CD4-positive, alpha-beta T cell treated with Interleukin-15 for 1 hour (primary cell): ENCODE data around the gene TSHR.
"Not testable (repeated sequence)": the region's sequence is repeated elsewhere in the genome, so short reads cannot be mapped to it uniquely, and the experiment has no call there.

Experiments used
- DNase-seq: peaks from one replicate; pipeline ENCODE4 v3.0.0-alpha.2; 2020

Gene TSHR

DNA sequence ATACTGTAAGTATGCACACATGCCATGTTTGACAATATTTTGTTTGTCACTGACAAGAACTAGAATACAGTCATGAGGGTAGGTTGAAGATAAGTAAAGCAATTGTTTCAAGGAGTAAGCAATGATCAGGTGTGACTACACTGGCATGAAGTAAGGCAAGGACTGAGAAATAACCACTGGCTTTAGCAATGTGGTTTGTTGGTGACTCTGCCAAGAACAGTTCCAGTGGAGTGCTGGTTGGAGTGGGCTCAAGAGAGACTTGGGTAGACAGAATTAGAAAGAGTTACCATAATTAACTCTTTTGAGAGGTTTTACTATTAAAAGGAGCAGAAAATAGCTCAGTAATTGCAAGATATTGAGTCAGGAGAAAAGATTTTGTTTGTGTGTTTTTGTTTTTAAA, 135.7 kb downstream of the TSHR start:
- no peak for DNase-seq

DNA sequence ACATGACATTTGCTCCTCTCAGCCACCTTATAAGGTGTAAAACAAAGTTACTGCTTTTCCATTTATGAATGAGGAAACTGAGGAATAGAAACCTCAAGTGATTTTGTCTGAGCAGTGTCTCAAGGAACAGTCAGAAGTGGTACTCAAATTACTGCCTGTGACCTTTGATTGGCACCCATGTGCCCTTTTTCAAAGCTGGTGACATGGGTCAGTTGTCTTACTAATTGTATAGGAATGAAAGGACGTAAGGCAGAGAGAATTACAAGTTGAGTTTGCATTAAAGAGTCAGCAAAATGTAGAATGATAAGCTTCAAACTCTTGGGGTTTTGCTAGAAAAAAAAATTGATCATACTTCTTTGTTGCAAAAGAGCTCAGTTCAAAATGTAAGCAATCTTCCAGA, 136.2 kb downstream of the TSHR start:
- no peak for DNase-seq

DNA sequence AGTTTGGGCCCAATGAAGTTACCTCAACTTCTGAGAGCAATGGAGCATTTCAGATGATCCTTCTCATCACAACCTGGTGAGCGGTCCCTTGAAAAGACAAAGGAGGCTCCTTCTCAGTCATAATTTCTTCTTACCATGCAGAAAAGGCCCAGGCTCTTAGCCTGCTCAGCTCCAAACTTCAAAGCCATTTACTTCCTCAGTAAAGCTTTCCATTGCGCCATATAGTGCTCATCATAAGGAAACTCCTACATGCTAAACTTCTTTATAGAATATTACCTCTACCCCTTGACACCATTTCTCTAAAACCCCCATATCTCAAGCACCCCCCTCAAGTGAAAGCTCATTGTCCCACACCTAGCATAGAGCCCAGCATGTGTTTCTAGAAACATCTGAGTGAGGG, 138.2 kb downstream of the TSHR start:
- DNase-seq = no peak

DNA sequence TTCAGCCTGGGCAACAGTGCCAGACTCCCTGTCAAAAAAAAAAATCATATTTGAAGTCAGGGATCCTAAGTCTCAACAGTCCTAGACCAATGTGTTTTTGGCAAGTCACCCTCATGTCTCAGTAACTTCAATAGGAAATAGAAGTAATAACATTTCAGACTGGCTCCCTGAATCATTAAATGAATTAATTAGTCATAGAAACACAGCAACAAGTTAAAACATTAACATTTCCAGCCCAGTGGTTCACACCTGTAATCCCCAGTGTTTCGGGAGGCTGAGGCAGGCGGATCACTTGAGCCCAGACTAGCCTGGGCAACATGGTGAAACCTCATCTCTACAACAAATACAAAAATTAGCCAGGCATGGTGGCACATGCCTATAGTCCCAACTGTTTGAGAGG, 140.1 kb downstream of the TSHR start:
- DNase-seq = no peak

DNA sequence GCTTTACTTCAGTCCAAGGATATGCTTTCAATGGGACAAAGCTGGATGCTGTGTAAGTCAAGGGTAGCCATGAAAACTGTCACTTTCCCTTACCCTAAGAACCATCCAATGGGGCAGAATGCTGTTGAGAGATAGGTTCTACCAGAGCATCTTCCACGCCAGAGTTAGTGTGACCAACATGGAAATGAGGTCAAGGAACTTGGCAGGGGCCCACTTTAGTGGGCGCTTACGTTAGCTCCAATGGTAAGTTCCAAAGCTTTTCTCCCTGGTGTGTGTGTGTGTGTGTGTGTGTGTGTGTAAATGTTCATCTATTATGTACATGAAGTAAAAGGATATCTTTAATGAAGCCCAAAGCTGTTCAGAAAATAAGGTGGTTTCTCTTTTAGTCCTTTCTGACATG, 141.2 kb downstream of the TSHR start:
- DNase-seq = no peak

DNA sequence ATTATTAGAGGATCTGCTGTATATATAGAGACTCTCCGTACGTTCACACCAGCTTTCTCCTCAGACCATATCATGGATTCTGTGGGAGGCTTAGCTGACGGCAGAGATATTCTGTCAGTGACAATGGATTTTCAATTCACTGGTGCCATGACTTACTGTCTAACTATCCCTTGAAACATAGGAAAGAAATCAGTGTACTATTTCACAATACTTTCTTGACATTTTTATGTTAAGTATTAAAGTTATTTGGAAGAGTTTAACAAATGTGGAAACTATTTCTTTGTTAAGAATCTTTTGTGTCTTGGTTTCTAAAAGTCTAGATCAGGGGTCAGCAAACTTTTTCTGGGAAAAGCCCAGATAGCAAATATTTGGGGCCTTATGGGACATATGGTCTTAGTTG, 146.8 kb downstream of the TSHR start:
- DNase-seq = no peak

DNA sequence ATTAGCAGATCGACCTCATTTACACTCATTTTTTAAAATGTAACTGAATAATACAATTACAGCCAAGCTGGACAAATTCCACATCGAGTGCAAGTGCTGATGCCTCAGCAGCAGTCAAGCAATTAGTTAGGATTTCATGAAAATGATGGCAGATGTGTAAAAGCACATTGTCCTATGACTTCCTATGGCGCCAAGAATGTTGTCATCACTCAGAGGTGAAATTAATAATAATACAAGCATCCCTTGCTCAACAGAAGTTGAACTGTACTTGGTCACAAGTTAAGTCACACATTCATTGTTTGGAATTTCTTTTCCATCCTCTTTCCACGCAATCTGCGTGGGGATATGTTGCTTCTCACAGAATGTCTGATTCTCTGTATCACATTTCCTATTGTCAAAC, 148.0 kb downstream of the TSHR start:
- no peak for DNase-seq

DNA sequence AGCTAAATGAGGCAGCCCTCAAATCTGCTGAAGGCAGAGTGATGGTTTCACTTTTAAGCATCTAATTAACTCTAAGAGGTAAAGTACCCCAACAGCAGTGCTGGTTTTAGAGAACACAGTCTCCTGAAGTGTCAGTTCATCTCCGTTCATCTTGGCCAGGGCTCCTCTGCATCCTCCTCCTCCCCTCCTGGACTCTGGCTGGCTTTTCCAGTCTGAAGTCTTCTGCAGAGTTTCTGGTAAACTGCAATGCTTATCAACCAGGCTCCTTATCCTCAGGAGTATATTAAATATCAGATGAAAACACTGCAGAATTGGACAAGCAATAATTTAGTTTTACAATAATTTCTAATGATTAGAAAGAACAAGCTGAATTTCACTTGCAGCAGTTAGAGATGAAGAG, 150.0 kb downstream of the TSHR start:
- DNase-seq = no peak

DNA sequence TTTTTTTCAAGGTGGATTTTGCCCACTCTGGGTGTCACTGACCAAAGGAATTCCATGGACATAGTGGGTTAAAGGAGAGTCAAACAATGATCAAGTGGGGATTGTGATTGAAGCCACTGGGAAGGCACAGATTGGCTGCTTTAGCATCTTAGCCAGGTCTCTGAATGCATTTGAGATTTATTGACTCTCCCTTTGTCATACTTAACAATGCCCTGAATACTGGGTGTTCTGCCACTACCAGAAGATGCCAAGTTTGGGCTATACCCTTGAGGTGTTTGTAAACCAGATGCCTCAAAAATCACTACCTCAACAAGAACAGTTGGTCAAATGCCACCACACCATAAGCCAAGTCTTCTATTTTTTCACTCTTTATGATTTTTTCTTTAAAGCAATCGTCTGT, 150.5 kb downstream of the TSHR start:
- no peak for DNase-seq

DNA sequence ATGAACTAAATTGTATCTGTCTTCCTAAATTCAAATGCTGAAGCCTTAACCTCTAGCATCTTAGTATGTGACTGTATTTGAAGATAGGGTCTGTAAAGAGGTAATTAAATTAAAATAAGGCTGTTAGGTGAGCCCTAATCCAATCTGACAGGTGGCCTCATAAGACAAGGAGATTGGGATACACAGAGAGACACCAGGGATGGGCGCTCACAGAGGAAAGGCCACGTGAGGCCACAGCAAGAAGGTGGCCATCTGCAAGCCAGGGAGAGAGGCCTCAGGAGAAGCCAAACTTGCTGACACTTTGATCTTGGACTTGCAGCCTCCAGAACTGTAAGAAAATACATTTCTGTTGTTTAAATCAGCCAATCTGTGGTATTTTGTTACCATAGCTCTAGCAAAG, 154.8 kb downstream of the TSHR start:
- DNase-seq = no peak

DNA sequence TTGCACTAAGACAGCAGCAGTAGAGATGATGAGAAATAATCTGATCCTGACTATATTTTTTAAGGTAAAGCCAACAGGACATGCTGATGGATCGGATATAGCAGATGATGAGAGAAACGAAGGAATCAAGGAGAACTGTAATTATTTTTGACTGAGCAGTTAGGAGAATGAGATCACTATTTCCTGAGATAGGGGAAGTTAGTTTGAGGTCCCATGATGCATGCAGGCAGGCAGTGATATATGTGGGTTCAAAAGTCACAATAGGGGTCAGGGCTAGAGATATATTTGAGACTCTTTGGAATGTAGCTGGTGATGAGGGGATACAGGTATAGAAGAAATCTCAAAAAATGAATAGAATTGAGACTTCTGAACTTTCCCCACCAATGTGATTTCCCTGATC, 157.8 kb downstream of the TSHR start:
- no peak for DNase-seq

DNA sequence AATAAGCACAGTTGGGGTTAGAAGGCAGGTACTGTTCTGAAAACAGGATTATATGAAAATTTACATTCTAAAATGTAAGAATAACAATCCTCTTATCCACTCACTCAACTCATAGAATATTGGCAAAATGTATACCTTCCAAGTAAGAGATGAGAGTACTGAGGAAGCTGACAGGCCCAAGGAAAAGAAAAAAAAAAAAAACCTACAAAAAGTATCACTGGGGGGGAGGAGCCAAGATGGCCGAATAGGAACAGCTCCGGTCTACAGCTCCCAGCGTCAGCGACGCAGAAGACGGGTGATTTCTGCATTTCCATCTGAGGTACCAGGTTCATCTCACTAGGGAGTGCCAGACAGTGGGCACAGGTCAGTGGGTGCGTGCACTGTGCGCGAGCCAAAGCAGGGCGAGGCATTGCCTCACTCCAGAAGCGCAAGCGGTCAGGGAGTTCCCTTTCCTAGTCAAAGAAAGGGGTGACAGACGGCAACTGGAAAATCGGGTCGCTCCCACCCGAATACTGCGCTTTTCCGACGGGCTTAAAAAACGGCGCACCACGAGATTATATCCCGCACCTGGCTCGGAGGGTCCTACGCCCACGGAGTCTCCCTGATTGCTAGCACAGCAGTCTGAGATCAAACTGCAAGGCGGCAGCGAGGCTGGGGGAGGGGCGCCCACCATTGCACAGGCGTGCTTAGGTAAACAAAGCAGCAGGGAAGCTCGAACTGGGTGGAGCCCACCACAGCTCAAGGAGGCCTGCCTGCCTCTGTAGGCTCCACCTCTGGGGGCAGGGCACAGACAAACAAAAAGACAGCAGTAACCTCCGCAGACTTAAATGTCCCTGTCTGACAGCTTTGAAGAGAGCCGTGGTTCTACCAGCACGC, 158.8 kb downstream of the TSHR start:
- DNase-seq = not testable (repeated sequence)

DNA sequence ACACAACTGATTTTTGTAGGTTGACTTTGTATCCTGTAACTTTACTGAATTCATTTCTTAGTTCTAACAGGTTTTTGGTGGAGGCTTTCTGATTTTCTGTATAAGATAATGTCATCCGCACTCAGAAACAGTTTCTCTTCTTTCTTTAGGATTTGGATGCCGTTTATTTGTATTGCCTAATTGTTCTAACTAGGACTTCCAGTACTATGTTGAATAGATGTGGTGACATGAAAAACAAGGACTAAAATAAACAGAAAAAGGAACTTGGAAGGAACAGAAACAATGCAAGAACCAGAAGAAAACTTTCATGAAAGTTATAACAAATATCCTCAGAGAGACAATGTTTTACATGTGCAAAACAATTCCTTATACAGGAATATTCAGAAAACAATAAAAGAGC, 165.1 kb downstream of the TSHR start:
- no peak for DNase-seq

DNA sequence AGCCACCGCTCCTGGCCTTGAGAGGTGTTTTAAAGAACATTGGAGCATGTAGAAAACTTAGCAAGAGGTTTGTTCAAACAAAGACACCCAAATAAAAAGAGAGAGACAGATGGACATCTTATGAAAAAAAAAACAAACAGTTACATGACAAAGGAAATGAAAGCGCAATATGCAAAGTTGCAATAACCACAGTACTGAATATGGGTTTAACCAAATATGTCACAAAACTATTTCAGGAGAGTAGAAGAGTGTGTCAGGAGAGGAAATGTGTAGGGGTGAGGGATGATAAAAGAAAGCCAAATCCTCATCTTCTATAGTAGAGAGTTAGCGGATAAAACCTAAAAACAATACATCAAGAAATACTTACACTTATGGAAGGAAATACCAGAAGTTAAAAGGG, 166.9 kb downstream of the TSHR start:
- DNase-seq = no peak

DNA sequence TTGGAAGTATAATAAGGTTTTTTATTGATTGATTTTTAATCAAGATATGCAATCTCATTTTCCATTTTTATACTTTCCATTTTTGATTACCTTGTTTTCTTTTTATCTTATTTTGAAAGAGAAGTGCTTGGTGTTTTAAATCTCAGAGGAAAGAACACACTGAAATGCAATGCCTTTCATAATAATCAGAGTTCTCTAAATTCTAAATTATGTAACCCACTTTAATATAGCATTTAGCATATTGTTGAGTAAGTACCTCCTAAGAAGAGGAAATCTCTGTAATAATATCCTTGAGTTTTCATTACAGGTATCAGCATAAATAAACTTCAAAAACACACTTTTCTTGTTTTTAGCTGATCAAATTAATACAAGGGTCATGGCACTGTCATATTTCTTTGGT, 168.4 kb downstream of the TSHR start:
- DNase-seq = no peak

DNA sequence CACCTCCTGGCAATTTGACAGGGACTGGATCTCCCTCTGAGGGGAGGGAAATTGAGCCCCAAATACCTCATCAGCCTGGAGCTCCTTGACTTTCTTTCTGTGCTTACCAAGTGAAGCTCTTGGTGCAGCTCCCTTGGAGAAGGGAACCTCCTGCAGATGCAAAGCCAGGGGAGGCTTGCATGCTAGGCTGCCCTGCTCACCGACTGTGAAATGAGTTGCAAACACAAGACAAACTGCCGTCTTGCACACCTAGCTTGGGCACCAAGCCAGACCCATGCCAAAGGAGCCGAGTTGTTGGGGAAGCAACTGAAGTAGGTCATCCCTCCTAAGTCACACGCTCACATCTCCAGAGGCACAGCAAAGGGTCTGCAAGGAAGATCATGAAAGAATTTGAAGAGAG, 170.1 kb downstream of the TSHR start:
- DNase-seq = no peak

DNA sequence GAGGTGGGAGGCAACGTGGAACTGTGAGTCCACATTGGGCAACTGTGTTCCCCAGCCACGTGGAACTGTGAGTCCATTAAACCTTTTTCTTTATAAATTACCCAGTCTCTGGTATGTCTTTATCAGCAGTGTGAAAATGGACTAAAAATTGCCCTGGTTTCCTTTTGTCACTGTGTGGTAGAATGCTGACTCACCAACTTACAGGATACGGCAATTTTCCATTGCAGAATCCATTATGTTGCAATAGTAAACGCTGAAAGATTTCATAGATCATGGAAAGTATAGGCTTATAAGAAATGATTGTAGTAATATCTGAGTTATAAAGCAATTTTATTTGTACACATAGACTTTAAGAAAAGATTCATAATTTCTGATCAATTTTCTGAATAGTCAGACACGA, 172.4 kb downstream of the TSHR start:
- DNase-seq = no peak

DNA sequence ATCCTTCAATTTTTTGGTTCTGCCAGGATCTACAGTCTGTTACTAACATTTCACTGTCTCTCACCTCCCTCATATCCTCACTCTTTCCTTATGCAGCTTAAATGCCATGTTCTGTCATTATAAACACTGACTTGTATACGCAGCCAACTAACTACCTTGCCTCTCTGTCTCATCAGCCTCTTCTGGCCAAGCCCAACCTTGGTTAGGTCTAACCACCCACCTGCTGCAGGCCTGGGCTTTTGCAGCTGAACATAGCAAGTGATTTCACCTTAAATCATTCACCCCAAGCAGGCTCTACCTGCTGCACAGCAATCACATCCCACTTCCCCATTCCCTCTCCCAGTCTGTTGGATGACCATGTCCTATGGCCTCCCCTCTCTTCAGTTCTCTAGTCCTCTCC, 173.8 kb downstream of the TSHR start:
- DNase-seq = no peak

DNA sequence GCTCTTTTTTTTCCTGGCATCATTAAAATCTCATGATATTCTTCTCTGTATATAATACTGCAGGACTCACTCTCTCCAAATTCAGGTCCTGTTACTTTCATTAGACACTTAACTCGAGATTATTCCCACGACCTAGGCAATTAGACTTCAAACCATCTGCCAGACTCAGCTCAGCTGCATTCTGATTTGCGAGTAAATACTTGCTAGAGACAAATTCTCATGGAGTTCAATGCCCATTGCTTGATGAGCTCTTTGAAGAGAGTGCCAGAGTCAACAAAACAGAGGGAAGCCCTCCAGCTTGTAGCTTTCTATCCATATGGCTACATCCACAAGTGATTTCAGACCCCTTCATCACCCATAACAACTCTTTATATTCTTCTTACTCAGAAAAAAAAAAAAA, 177.0 kb downstream of the TSHR start:
- DNase-seq = no peak

DNA sequence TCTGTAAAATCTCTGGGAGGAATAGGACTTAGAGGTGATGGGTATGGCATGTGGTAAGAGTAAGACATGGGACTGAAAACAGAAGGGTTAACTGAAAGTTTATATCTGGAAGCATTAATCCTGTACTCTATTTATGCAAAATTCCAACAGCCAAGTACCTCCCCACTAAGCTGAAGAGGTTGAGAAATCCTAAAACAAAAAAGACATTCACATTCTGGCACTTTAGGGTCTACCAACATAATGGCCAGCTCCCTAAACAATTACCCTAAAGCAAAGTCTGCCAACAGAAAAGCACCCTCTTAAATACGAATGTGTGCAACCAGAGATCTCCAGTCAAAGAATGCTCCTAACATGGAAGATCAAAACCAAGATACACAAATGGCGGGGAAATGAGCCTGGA, 178.0 kb downstream of the TSHR start:
- DNase-seq = no peak

DNA sequence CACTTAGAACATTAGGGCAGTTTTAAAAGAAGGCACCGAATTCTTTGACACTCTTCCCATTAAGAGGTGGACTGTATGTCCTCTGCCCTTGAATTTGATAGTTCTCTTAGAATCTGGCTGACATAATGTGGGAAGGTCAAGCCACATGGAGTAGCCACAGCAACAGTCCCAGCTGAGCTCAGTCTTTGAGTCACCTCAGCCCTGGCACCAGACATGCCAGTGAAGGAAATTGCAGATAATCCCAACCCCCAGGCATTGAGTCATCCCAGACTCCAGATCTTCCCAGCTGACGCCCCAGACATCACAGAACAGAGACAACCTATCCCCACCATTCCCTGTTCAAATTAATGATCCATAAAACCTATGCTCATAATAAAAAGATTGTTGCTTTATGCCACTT, 181.9 kb downstream of the TSHR start:
- no peak for DNase-seq

DNA sequence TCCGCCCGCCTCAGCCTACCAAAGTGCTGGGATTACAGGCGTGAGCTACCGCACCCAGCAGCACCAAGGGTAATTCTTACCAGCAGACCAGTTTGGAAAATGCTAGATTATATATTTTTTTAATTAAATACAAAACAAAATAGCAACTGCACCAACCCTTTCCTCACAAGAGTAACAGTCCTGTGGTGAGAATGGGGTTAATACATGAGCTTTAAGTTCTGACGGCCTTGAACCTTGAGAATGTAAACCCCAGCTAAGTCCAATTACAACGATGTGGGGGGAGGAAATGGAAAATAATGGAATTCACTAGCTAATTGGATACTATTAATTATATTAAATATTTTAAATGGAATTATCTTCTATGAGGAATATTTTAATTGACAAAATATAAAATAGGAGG, 183.0 kb downstream of the TSHR start:
- DNase-seq = no peak

DNA sequence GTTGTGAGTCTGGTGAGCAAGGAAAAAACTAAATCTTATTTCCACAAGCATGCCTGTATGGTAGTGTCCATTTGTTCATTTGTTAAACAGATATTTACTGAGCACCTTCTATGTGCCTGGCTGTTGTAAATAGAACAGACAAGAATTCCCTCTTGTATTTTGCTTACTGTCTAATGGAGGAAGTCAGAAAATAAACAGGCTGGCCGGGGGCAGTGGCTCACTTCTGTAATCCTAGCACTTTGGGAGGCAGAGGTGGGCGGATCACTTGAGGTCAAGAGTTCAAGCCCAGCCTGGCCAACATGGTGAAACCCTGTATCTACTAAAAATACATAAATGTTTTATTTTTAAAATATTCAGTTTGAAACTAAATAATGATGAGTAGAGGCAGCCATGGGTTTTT, 186.0 kb downstream of the TSHR start:
- no peak for DNase-seq

DNA sequence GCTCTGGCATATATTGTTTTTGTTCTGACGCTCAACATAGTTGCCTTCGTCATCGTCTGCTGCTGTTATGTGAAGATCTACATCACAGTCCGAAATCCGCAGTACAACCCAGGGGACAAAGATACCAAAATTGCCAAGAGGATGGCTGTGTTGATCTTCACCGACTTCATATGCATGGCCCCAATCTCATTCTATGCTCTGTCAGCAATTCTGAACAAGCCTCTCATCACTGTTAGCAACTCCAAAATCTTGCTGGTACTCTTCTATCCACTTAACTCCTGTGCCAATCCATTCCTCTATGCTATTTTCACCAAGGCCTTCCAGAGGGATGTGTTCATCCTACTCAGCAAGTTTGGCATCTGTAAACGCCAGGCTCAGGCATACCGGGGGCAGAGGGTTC, 188.4 kb downstream of the TSHR start:
- DNase-seq = no peak

DNA sequence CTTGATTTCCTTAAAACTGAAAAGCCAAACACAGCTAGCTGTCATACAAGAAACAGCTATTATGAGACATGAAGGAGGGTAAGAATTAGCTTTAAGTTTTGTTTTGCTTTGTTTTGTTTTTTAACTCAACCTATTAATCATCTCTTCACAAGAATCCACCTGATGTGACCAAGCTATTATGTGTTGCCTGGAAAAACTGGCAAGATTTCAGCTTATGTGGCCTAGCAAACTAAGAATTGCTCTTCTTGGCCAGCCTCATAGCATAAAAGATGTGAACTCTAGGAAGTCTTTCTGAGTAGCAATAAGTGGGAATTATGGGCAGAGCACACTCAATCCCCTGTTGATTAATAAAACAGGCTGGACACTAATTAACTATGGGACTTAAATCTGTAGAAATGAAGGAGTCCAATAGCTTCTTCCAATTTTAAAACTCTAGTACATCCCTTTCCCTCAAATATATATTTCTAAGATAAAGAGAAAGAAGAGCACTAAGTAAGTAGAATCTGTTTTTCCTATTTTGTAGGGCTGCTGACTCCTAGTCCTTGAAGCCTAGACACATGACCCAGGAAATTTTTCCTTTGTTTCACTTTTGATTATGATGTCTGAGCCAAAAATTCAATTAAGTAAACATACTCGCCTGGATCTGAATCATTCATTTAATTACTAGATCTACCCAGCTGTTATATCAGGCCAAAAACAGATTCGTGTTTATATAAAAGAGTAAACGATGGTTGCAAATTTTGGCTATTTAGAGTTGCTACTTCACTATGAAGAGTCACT, 189.6 kb downstream of the TSHR start:
- DNase-seq = no peak
